H1 (cell line): Measurements from ENCODE around the gene APEX2. TPM values are rescaled to one million over a fixed set of nuclear protein-coding genes. Genes with fewer than 3 reads are reported as not detected.

ENCODE experiments used
- CTCF ChIA-PET: fragments of 300-600 bp; sonication (Branson Sonifier 250); formaldehyde crosslinking; loops from one replicate; lab custom pipeline; 2021; ENCODE audit not compliant: partially characterized antibody; lab: Charles Lee
- POLR2A ChIA-PET: fragments of 300-600 bp; sonication (Branson Sonifier 250); formaldehyde crosslinking; loops from one replicate; lab custom pipeline; 2021; ENCODE audit warnings: inconsistent platforms; ENCODE audit not compliant: partially characterized antibody; lab: Charles Lee
- DNase-seq, 2 experiments: peaks; one replicate each; pipeline versions ENCODE4 v3.0.0 to v3.0.0-alpha.2; 2010 to 2022; ENCODE audit warnings: low spot score in 2 of 2, low read depth in 1 of 2, mixed read lengths in 1 of 2
- FAIRE-seq: peaks from 2 replicates; lab custom pipeline; 2011; peaks lifted over from hg19 to GRCh38; lab: Jason Lieb, UNC
- H2AFZ ChIP-seq: 2 replicates; pipeline ENCODE4 v1.8.1; 2012; ENCODE audit warnings: low read length, inconsistent platforms
- H2AK5ac ChIP-seq: 2 replicates; pipeline ENCODE4 v1.6.1; 2013; ENCODE audit warnings: low read depth, low read length
- H2BK120ac ChIP-seq: replicated peaks from 2 replicates; pipeline ENCODE3; 2013; ENCODE audit warnings: low read depth, low read length, inconsistent platforms
- H2BK12ac ChIP-seq: 2 replicates; pipeline ENCODE4 v1.6.1; 2013; ENCODE audit warnings: low read depth, low read length
- H2BK15ac ChIP-seq: 2 replicates; pipeline ENCODE4 v1.6.1; 2013; ENCODE audit warnings: low read length
- H2BK20ac ChIP-seq: 2 replicates; pipeline ENCODE4 v1.6.1; 2013; ENCODE audit warnings: low read length
- H2BK5ac ChIP-seq: 2 replicates; pipeline ENCODE4 v1.6.1; 2013; ENCODE audit warnings: low read depth, low read length
- H3K14ac ChIP-seq: 2 replicates; pipeline ENCODE4 v1.6.1; 2013; ENCODE audit warnings: inconsistent platforms; ENCODE audit not compliant: insufficient read length
- H3K18ac ChIP-seq: 2 replicates; pipeline ENCODE4 v1.6.1; 2013; ENCODE audit warnings: low read length; ENCODE audit errors: extremely low read depth
- H3K23ac ChIP-seq: 2 replicates; pipeline ENCODE4 v1.6.1; 2013; ENCODE audit warnings: inconsistent platforms; ENCODE audit not compliant: insufficient read length
- H3K23me2 ChIP-seq: 2 replicates; pipeline ENCODE4 v1.6.1; 2013; ENCODE audit warnings: low read depth, low read length
- H3K27ac ChIP-seq: 2 replicates; pipeline ENCODE4 v1.6.1; 2011; ENCODE audit warnings: low read depth, low read length, inconsistent platforms
- H3K27me3 ChIP-seq, 4 experiments: replicated peaks in 1 of 4; 1 replicate in 1 of 4; 2 replicates in 3 of 4; pipeline versions ENCODE4 v1.6.1 to v1.8.1; 2011 to 2013; ENCODE audit warnings: low read length in 3 of 4, mild to moderate bottlenecking in 3 of 4, inconsistent platforms in 2 of 4, mixed read lengths in 2 of 4, moderate library complexity in 1 of 4; ENCODE audit not compliant: control insufficient read depth in 3 of 4, insufficient read depth in 3 of 4; ENCODE audit errors: extremely low read depth in 1 of 4
- H3K36me3 ChIP-seq, 4 experiments: 2 replicates each; pipeline versions ENCODE4 v1.6.1 to v1.8.1; 2011 to 2013; ENCODE audit warnings: mild to moderate bottlenecking in 4 of 4, low read length in 3 of 4, moderate library complexity in 2 of 4, control low read depth in 1 of 4, inconsistent platforms in 1 of 4; ENCODE audit not compliant: insufficient read depth in 4 of 4, control insufficient read depth in 2 of 4
- H3K4ac ChIP-seq: replicated peaks from 2 replicates; pipeline ENCODE3; 2013; ENCODE audit warnings: low read length, low read depth, mixed read lengths, inconsistent platforms; ENCODE audit not compliant: insufficient read length
- H3K4me1 ChIP-seq, 4 experiments: replicated peaks in 1 of 4; 1 replicate in 1 of 4; 2 replicates in 3 of 4; pipeline versions ENCODE4 v1.6.1 to v1.8.1; 2011 to 2013; ENCODE audit warnings: low read length in 3 of 4, inconsistent platforms in 2 of 4, mixed read lengths in 1 of 4; ENCODE audit not compliant: insufficient read depth in 4 of 4, control insufficient read depth in 3 of 4
- H3K4me2 ChIP-seq, 2 experiments: 2 replicates each; pipeline versions ENCODE4 v1.6.1 to v1.8.1; 2011 to 2013; ENCODE audit warnings: low read depth in 2 of 2, low read length in 2 of 2, control low read depth in 1 of 2, inconsistent platforms in 1 of 2, mild to moderate bottlenecking in 1 of 2; ENCODE audit not compliant: insufficient read depth in 1 of 2
- H3K4me3 ChIP-seq, 4 experiments: fragments of 200-600, 300-600 bp in 1 of 4; sonication (generic), shearing (Covaris generic), sonication (Bioruptor Twin) in 1 of 4; 2 replicates each; pipeline versions ENCODE4 v1.5.1 to v1.8.1; 2011 to 2016; ENCODE audit warnings: low read length in 4 of 4, low read depth in 3 of 4, control low read depth in 2 of 4, inconsistent platforms in 2 of 4, mild to moderate bottlenecking in 2 of 4, mixed read lengths in 1 of 4, moderate library complexity in 1 of 4; ENCODE audit not compliant: insufficient read depth in 2 of 4; ENCODE audit errors: extremely low read depth in 1 of 4
- H3K56ac ChIP-seq: replicated peaks from 2 replicates; pipeline ENCODE3; 2013; ENCODE audit warnings: low read depth, mild to moderate bottlenecking, mixed read lengths, low read length, inconsistent platforms; ENCODE audit not compliant: insufficient read length
- H3K79me1 ChIP-seq: 2 replicates; pipeline ENCODE4 v1.6.1; 2013; ENCODE audit warnings: low read depth, low read length, control low read depth
- H3K79me2 ChIP-seq, 2 experiments: 2 replicates each; pipeline versions ENCODE4 v1.6.1 to v1.8.1; 2012 to 2013; ENCODE audit warnings: low read length in 2 of 2, mild to moderate bottlenecking in 2 of 2, inconsistent platforms in 1 of 2; ENCODE audit not compliant: insufficient read depth in 2 of 2, control insufficient read depth in 1 of 2
- H3K9ac ChIP-seq, 4 experiments: replicated peaks in 1 of 4; 1 replicate in 1 of 4; 2 replicates in 3 of 4; pipeline versions ENCODE4 v1.6.1 to v1.8.1; 2011 to 2013; ENCODE audit warnings: low read depth in 3 of 4, low read length in 3 of 4, control low read depth in 2 of 4, mild to moderate bottlenecking in 2 of 4, moderate library complexity in 2 of 4, inconsistent platforms in 1 of 4; ENCODE audit errors: extremely low read depth in 1 of 4
- H3K9me3 ChIP-seq, 2 experiments: 2 replicates each; pipeline versions ENCODE4 v1.6.1 to v1.8.1; 2012 to 2013; ENCODE audit warnings: mild to moderate bottlenecking in 2 of 2, moderate library complexity in 2 of 2, control low read depth in 1 of 2, inconsistent platforms in 1 of 2, low read depth in 1 of 2, low read length in 1 of 2, mixed read lengths in 1 of 2; ENCODE audit not compliant: insufficient read depth in 2 of 2
- H4K20me1 ChIP-seq, 2 experiments: replicated peaks in 1 of 2; 2 replicates each; pipeline versions ENCODE3 to v1.8.1; 2011 to 2013; ENCODE audit warnings: inconsistent platforms in 2 of 2, low read length in 2 of 2, mild to moderate bottlenecking in 1 of 2; ENCODE audit not compliant: insufficient read depth in 2 of 2, control insufficient read depth in 1 of 2
- H4K5ac ChIP-seq: 2 replicates; pipeline ENCODE4 v1.6.1; 2013; ENCODE audit warnings: low read length, low read depth, mixed read lengths, inconsistent platforms; ENCODE audit not compliant: insufficient read length
- H4K8ac ChIP-seq: 2 replicates; pipeline ENCODE4 v1.8.0; 2013; ENCODE audit warnings: mild to moderate bottlenecking, moderate library complexity, low read length, inconsistent platforms; ENCODE audit not compliant: insufficient read depth; ENCODE audit errors: extremely low read depth
- H4K91ac ChIP-seq: replicated peaks from 2 replicates; pipeline ENCODE3; 2013; ENCODE audit warnings: low read length, mixed read lengths, inconsistent platforms; ENCODE audit not compliant: insufficient read length
- BCL11A ChIP-seq, 2 experiments: IDR thresholded peaks; one replicate each; pipeline ENCODE4 v1.6.1; 2011; ENCODE audit warnings: low read depth in 2 of 2, low read length in 2 of 2, mild to moderate bottlenecking in 2 of 2
- CHD2 ChIP-seq: IDR thresholded peaks from 2 replicates; pipeline ENCODE4 v1.6.1; 2012; ENCODE audit warnings: low read length, improper control_type of control experiment
- CTBP2 ChIP-seq: IDR thresholded peaks from 2 replicates; pipeline ENCODE4 v1.7.0; 2011; ENCODE audit warnings: borderline replicate concordance, mild to moderate bottlenecking, moderate library complexity, mixed read lengths, low read length; ENCODE audit not compliant: insufficient read depth, insufficient read length
- POLR2A ChIP-seq, 2 experiments: IDR thresholded peaks; 1 replicate in 1 of 2; 2 replicates in 1 of 2; pipeline ENCODE4 v1.6.1; 2011; ENCODE audit warnings: low read depth in 2 of 2, low read length in 2 of 2, mild to moderate bottlenecking in 2 of 2; ENCODE audit errors: control extremely low read depth in 1 of 2
- POLR2AphosphoS5 ChIP-seq: IDR thresholded peaks from 2 replicates; pipeline ENCODE4 v1.6.1; 2011; ENCODE audit warnings: low read depth, low read length
- RAD21 ChIP-seq, 2 experiments: IDR thresholded peaks in 1 of 2; conservative IDR thresholded peaks in 1 of 2; 2 replicates each; pipeline ENCODE4 v1.6.1; 2011; ENCODE audit warnings: low read depth in 2 of 2, low read length in 2 of 2, improper control_type of control experiment in 1 of 2, inconsistent platforms in 1 of 2, mild to moderate bottlenecking in 1 of 2, moderate library complexity in 1 of 2
- SP4 ChIP-seq: IDR thresholded peaks from 2 replicates; pipeline ENCODE4 v1.6.1; 2012; ENCODE audit warnings: low read length, inconsistent platforms
- TAF1 ChIP-seq: IDR thresholded peaks from 2 replicates; pipeline ENCODE4 v1.6.1; 2011; ENCODE audit warnings: mild to moderate bottlenecking, low read depth, low read length
- TBP ChIP-seq: IDR thresholded peaks from 2 replicates; pipeline ENCODE4 v1.6.1; 2011; ENCODE audit warnings: low read depth, low read length, improper control_type of control experiment
- WGBS, 2 experiments: shearing (Covaris generic) in 1 of 2; methylation state at CpG; one replicate each; pipeline versions ENCODE4 v1.1.6 to v1.1.7; 2013 to 2015; ENCODE audit warnings: low lambda C conversion rate in 2 of 2, mixed read lengths in 2 of 2, inconsistent platforms in 1 of 2, low coverage in 1 of 2, missing lambda C conversion rate in 1 of 2; ENCODE audit not compliant: insufficient replicate concordance in 2 of 2, insufficient coverage in 1 of 2, insufficient read length in 1 of 2; ENCODE audit errors: extremely low coverage in 1 of 2, missing lambda C conversion rate in 1 of 2; 5-methylcytosine and 5-hydroxymethylcytosine counted together
- polyA plus RNA-seq, 7 experiments: library from polyadenylated mRNA; depleted of rRNA in 3 of 7; stranded (reverse) in 5 of 7; unstranded in 2 of 7; fragments of >200 nt in 5 of 7; fragments of 200-250 nt in 2 of 7; gene quantifications; 1 replicate in 5 of 7; 2 replicates in 1 of 7; 4 replicates in 1 of 7; pipeline versions ENCODE4 v1.2.1 to v1.2.3, GENCODE V29; 2011 to 2013; ENCODE audit warnings: missing spikeins in 2 of 7, mixed read lengths in 2 of 7
- total RNA-seq: library from RNA; stranded (reverse); fragmentation: NEBNext Ultra II Directional; extraction: Animal tissue kit (Norgen Biotek cat#: 25700); gene quantifications from 2 replicates; pipeline ENCODE4 v1.2.1, GENCODE V29; 2021

Gene APEX2
- total and polyA plus RNA-seq, 2 of the 8 experiments (the other 6 are each of a cell fraction or from before 2014, with no cell fraction given) = 18.9 to 36.4 TPM

DNA sequence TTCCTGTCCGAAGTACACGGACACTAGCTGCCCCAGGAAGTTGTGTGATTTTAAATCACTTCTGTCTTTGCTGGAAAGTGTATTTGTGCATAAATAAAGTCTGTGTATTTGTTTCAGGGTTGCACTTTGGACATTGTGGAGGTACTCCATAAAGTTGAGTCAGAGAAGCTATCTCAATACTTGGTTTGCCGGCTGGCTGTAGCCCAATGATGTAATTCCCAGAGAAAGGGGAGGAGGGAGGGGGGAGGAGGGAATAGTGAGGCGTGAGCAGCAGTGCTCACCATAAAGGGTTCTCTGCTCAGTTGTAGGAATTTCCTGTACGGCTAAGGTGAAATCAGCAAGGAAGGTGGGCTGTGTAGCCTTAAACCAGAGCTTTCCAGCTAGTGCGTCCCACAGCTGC is 7.5 kb downstream of the APEX2 start:
- H3K27me3 ChIP-seq = no peaks in the 10 kb centered on the region
- H3K18ac ChIP-seq = no peak overlapping the region
- no peak overlapping the region for H2BK15ac ChIP-seq
- H3K23ac ChIP-seq = no peak overlapping the region
- no peak overlapping the region for H3K56ac ChIP-seq
- CTCF ChIA-PET = no interaction called here
- POLR2A ChIA-PET = interaction anchor here (2.5 kb wide), 1 partner anchor 7 kb away, joined by 20 read pairs; the partner anchor contains the start of gene APEX2
- no peaks in the 10 kb centered on the region for H3K23me2 ChIP-seq
- no peak overlapping the region for H2BK5ac ChIP-seq
- no peaks in the 10 kb centered on the region for H4K20me1 ChIP-seq
- H2AK5ac ChIP-seq = no peak overlapping the region
- H2BK20ac ChIP-seq = no peak overlapping the region
- no peak overlapping the region for H3K4me2 ChIP-seq
- DNase-seq (no peak), FAIRE-seq (no peak)
- no peak overlapping the region for H2BK120ac ChIP-seq
- H2BK12ac ChIP-seq = no peak overlapping the region
- H3K79me2 ChIP-seq = no peaks in the 10 kb centered on the region
- H3K9me3 ChIP-seq = no peaks in the 10 kb centered on the region
- H3K79me1 ChIP-seq = no peaks in the 10 kb centered on the region
- no peaks in the 10 kb centered on the region for H3K4me1 ChIP-seq
- H4K8ac ChIP-seq = no peak overlapping the region
- 100% methylated on average over 3 of the region's 6 CpGs; no CpG with 5 or more reads in 1 of the 2 experiments for WGBS, 2 experiments
- H3K4me3 ChIP-seq = no peak overlapping the region
- no peak overlapping the region for H2AFZ ChIP-seq
- no peak overlapping the region for H3K4ac ChIP-seq
- no peak overlapping the region for H3K14ac ChIP-seq
- no peak overlapping the region for H3K9ac ChIP-seq
- H3K36me3 ChIP-seq = peaks cover 0 to 32% (median 19%) of the 10 kb centered on the region in 4 experiments; a peak in 6 of 8 replicates
- H4K91ac ChIP-seq = no peak overlapping the region
- H3K27ac ChIP-seq = no peak overlapping the region
- H4K5ac ChIP-seq = no peak overlapping the region
- no peak for TF ChIP-seq CHD2
- no peak for TF ChIP-seq TAF1
- TF ChIP-seq CTBP2 = no peak
- TF ChIP-seq RAD21 (IDR thresholded peaks at IDR 0.05 in 1 of 2, conservative IDR thresholded peaks at IDR 0.05 in 1 of 2; ENCODE audit: low read depth in 2 of 2, low read length in 2 of 2) = no peak
- TF ChIP-seq SP4 = no peak
- TF ChIP-seq TBP = no peak
- no peak for TF ChIP-seq POLR2A (IDR thresholded peaks at IDR 0.05; ENCODE audit: control extremely low read depth in 1 of 2, low read depth in 2 of 2, low read length in 2 of 2)
- no peak for TF ChIP-seq BCL11A (IDR thresholded peaks at IDR 0.05; ENCODE audit: low read depth in 2 of 2, low read length in 2 of 2)
- no peak for TF ChIP-seq POLR2AphosphoS5
